ENCODE measurements around the gene PTPRN2. TPM values are rescaled to one million over a fixed set of nuclear protein-coding genes. Genes with fewer than 3 reads are reported as not detected.

PTPRN2 gene
- total and polyA plus RNA-seq, 2 of the 13 experiments (the other 11 are each of a cell fraction or from before 2014, with no cell fraction given), result 2.5 to 24.2 TPM

- intact Hi-C loops (cut with micrococcal nuclease; ENCODE audit: unreplicated experiment), result no loop called here
- Histone ChIP-seq H3K27me3 (ENCODE audit: control insufficient read depth in 1 of 2, insufficient read depth in 2 of 2, low read length in 2 of 2) (peaks cover 0 to 35% of the 10 kb centered on the region in 2 experiments; a peak in 3 of 5 replicates), H3K27ac (ENCODE audit: extremely low read length, insufficient read depth, low read length) (no peak overlapping the region), H3K9me3 (ENCODE audit: low read length) (no peaks in the 10 kb centered on the region), H2AFZ (ENCODE audit: low read length) (no peak overlapping the region), H3K4me3 (replicated peaks in 1 of 3; ENCODE audit: insufficient read depth in 1 of 3, low read depth in 2 of 3, low read length in 3 of 3) (no peak overlapping the region), H3K36me3 (replicated peaks in 1 of 2; ENCODE audit: control insufficient read depth in 1 of 2, insufficient read depth in 2 of 2, low read length in 2 of 2) (no peaks in the 10 kb centered on the region), H3K9ac (ENCODE audit: insufficient read depth, low read depth, low read length) (no peak overlapping the region), H3K4me1 (ENCODE audit: insufficient read depth, low read length) (no peaks in the 10 kb centered on the region), H3K79me2 (ENCODE audit: insufficient read depth, low read length) (no peaks in the 10 kb centered on the region), H3K4me2 (ENCODE audit: low read depth, low read length) (no peak overlapping the region), H4K20me1 (ENCODE audit: insufficient read depth, low read length) (peaks cover 6% of the 10 kb centered on the region; the same call in 1 of the 2 replicates)
- ChIA-PET POLR2A (no interaction called here), CTCF (ENCODE audit: low intra/inter-chr PET ratio, low total read pairs) (no interaction called here)
- ATAC-seq (no peak; the same call in 2 of the 3 replicates), FAIRE-seq (no peak), DNase-seq (ENCODE audit: low spot score) (no peak)
- in situ Hi-C loops (cut with HindIII; ENCODE audit: extremely low pct_ligation_motif_present, low pct_unique_long_range_greater_than_20kb), result no loop called here
- WGBS (ENCODE audit: low lambda C conversion rate), result 49% methylated on average over 19 of the region's 19 CpGs
- TF ChIP-seq FOXC1 (CRISPR knock-in tag; IDR thresholded peaks at IDR 0.05; ENCODE audit: borderline replicate concordance), result no peak
- no peak for TF ChIP-seq ZNF724P (CRISPR knock-in tag; IDR thresholded peaks at IDR 0.05; ENCODE audit: borderline replicate concordance)
- no peak for TF ChIP-seq ZFAT (CRISPR knock-in tag; conservative IDR thresholded peaks at IDR 0.05)
- TF ChIP-seq POLR2A (IDR thresholded peaks at IDR 0.05; ENCODE audit: insufficient read depth in 1 of 2, low read depth in 2 of 2, low read length in 2 of 2), result no peak
- BruUV-seq (replicated peaks), result no TSS peak
These were observed 788.4 kb downstream of the PTPRN2 start for GRCh38 chr7:157799076-157799685.

DNA sequence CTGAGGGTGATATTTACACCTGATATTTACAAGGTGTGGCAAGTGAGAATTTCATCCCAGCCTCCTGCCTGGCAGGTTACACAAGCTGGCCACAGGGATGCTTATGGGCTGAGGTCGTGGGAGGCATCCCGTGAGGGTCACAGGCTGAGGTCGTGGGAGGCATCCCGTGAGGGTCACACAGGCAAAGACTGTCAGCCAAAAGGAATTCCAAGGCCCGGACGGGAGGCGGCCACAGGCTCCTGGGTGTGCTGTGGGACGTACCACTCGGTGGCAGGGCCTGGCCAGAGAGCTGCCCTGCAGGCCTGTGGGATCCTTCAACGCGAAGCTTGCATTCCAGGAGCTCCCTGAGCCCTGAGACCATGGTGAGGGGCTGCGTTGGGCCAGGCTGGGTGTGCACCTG, 790.3 kb downstream of the PTPRN2 start:
- Histone ChIP-seq H3K9me3 (ENCODE audit: low read length) (no peaks in the 10 kb centered on the region), H3K9ac (ENCODE audit: insufficient read depth, low read depth, low read length) (no peak overlapping the region), H3K79me2 (ENCODE audit: insufficient read depth, low read length) (no peaks in the 10 kb centered on the region), H2AFZ (ENCODE audit: low read length) (no peak overlapping the region), H3K27ac (ENCODE audit: extremely low read length, insufficient read depth, low read length) (no peak overlapping the region), H4K20me1 (ENCODE audit: insufficient read depth, low read length) (peaks cover 6% of the 10 kb centered on the region; the same call in 1 of the 2 replicates), H3K4me1 (ENCODE audit: insufficient read depth, low read length) (no peaks in the 10 kb centered on the region), H3K36me3 (replicated peaks in 1 of 2; ENCODE audit: control insufficient read depth in 1 of 2, insufficient read depth in 2 of 2, low read length in 2 of 2) (no peaks in the 10 kb centered on the region), H3K4me2 (ENCODE audit: low read depth, low read length) (no peak overlapping the region), H3K4me3 (replicated peaks in 1 of 3; ENCODE audit: insufficient read depth in 1 of 3, low read depth in 2 of 3, low read length in 3 of 3) (no peak overlapping the region), H3K27me3 (ENCODE audit: control insufficient read depth in 1 of 2, insufficient read depth in 2 of 2, low read length in 2 of 2) (peaks cover 0 to 43% of the 10 kb centered on the region in 2 experiments; a peak in 3 of 5 replicates)
- intact Hi-C loops (cut with micrococcal nuclease; ENCODE audit: unreplicated experiment) (no loop called here), in situ Hi-C loops (cut with HindIII; ENCODE audit: extremely low pct_ligation_motif_present, low pct_unique_long_range_greater_than_20kb) (no loop called here)
- ChIA-PET CTCF (ENCODE audit: low intra/inter-chr PET ratio, low total read pairs) (no interaction called here), POLR2A (no interaction called here)
- 33% methylated on average over 3 of the region's 12 CpGs for WGBS (ENCODE audit: low lambda C conversion rate)
- BruUV-seq (replicated peaks), result no TSS peak
- no peak for DNase-seq (ENCODE audit: low spot score)
- TF ChIP-seq ZNF839 (CRISPR knock-in tag; IDR thresholded peaks at IDR 0.05; ENCODE audit: borderline replicate concordance) (no peak), POGZ (CRISPR knock-in tag; IDR thresholded peaks at IDR 0.05) (no peak), ZNF619 (CRISPR knock-in tag; IDR thresholded peaks at IDR 0.05) (no peak)
- TF ChIP-seq, protein P1, sequence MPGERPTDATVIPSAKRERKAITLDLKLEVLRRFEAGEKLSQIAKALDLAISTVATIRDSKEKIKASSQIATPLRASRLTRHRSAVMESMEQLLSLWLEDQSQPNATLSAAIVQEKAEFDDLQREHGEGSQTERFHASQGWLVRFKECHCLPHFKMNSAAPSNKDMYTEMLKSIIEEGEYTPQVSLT (CRISPR knock-in tag; IDR thresholded peaks at IDR 0.05; ENCODE audit: borderline replicate concordance, low read depth), result no peak
- no peak for FAIRE-seq
- no peak for ATAC-seq
